ENCODE measurements around the gene AUTS2.

Gene AUTS2

DNA sequence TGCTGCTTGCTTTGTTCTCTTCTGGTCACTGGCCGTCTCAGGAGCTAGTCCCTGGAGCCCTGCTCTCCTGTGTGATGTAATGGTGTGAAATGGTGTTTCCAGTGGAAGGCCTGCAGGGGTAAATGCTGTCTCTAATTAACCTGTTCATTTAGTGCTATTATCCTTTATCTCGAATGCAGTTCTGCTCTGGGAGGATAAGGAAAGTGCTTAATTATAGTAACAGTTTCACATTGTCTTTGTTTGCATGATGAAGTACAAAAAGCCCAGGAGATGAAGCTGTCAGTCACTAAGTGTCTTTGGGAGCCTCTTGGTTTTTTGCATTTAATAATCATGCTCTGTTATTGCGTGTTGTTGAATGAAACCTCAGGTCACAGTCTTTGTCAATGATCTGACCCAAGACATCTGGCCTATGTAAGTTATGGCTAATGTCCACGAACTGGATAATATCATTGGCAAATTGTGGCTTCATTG, 778.3 kb downstream of the AUTS2 start:
- no peak for DNase-seq

GRCh38 chr7:70377957-70378356, 779.7 kb downstream of the AUTS2 start:
- no peak for DNase-seq

DNA sequence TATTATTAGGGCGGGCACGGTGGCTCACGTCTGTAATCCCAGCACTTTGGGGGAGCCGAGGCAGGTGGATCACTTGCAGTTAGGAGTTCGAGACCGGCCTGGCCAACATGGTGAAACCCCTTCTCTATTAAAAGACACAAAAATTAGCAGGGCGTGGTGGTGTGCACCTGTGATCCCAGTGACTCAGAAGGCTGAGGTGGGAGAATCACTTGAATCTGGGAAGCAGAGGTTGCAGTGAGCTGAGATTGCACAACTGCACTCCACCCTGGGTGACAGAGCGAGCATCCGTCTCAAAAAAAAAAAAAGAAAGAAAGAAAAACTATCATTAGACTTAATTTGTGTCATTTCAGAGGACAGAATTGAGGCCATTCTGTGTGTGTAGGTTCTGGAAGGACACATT, 780.9 kb downstream of the AUTS2 start:
- no peak for DNase-seq

DNA sequence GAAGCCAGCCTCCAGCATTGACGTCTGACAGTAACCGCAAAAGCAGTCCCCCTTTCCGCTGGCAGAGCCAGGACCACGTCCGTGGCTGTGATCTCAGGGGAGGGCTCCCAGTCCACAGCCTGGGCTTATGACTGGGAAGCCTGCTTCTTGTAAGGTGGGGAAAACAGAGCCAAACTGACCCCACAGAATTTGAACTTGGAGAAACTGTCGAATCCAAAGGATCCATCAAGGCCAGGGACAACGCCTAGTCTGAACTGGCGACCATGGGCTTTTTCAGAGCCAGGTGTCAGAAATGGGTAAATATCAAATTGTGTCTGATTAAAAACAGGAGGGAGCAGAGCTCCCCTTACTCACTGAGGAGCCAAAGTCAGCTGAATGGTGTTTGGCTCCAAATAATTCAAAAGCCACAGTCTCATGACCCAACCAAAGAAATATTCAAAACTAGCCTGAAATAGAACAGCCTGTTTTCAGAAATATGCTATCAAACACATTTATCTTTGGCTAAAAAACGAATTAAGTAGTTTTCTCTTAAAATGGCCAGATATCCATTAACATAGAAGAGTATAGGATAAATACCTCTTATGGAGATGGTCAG, 782.2 kb downstream of the AUTS2 start:
- DNase-seq = no peak

GRCh38 chr7:70383066-70383782, 784.9 kb downstream of the AUTS2 start:
- DNase-seq = no peak

GRCh38 chr7:70384024-70384423, 785.7 kb downstream of the AUTS2 start:
- no peak for DNase-seq

- DNase-seq = no peak
Measured at GRCh38 chr7:70384891-70385290, 786.6 kb downstream of the AUTS2 start.

- no peak for DNase-seq
Measured at GRCh38 chr7:70387217-70387616, 788.9 kb downstream of the AUTS2 start.

DNA sequence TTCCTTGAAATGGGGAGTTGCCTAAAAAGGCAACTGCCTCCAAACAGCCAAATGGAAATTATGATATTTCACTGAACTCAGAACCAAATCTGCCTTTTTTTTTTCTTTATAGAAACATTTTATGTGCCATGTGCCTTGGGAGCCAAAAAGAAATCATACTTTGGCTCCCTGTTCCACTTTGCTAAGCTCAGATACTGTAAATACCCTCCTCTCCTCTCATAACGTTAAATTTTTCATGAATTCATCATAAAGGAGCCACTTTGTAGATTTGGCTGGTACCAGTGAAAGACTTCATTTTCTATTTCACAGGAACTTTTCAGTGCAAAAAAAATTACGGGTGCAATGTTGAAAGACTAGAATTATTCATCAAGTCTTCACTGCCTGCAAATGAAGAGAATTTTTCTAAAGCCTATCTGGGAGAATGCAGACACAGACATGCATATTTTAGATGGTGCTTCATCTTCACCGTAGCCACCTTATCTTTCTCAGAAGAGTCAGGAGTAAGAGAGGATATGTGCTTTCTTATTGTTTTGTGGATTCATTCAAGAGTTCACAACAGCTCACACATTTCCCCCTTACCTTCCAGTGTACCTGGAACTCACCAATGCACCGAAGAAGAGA, 791.4 kb downstream of the AUTS2 start:
- no peak for DNase-seq

DNA sequence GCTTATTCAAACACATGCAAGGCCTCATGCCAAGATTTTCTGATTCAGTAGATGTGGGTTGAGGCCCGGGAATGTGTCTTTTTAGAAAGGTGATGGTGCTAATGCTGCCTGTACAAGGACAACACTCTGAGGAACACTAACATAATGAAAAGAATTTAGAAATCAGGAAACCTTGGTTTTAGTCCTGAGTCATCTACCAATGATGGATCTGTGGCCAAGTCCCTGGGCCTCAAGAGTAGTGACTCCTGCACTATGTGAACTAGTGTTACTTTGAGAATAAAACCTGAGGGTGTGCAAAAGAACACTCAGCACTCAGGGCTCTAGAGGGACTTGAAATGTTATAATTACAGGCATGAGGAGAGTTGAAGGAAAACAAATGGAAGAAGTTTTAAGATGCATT, 792.0 kb downstream of the AUTS2 start:
- DNase-seq = no peak

- no peak for DNase-seq
Measured at GRCh38 chr7:70392256-70392876, 794.1 kb downstream of the AUTS2 start.

GRCh38 chr7:70392877-70393435, 794.7 kb downstream of the AUTS2 start:
- DNase-seq = no peak

DNA sequence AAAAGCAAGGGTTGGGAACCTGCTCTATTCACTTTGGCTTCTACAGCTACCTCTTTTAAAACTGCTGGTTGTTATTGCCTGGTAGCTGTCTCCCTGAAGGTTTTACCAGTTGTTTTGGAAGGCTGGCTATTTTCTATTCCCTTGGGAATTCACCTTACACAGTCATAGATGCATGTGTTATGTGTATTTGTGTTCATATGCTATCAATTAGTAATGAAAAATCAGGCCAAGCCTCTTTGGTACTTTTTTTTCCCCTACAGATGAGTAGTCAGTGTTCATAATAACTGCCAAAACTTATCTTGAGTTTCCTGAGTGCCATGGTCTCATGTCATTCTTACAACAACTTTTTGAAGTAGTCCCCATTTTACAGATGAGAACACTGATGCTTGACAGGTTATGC, 795.7 kb downstream of the AUTS2 start:
- DNase-seq = no peak

DNA sequence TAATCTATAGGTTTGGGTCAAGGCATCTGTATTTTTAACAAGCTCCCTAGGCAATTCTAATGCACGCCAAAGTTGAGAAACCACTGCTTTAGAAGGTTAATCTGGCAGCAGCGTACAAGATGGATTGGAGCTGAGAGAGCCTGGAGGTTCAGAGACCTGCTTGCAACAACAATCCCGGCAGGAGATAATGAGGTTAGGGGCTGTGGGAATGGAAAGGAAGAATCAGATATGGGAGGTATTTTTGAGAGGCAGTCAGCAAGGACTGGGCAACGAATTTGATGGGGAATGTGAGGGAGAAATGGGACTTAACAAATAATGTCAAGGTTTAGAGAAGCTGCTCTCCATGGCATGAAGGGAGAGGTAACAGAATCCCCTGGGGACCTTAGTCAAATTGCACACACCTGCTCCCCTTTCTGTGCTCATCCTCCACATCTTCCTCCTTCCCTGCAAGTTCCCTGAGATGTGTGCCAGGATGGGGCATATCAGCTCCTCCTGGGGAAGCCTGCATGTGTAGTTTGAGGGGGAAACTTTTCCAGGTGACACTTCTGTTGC, 802.6 kb downstream of the AUTS2 start:
- no peak for DNase-seq

DNA sequence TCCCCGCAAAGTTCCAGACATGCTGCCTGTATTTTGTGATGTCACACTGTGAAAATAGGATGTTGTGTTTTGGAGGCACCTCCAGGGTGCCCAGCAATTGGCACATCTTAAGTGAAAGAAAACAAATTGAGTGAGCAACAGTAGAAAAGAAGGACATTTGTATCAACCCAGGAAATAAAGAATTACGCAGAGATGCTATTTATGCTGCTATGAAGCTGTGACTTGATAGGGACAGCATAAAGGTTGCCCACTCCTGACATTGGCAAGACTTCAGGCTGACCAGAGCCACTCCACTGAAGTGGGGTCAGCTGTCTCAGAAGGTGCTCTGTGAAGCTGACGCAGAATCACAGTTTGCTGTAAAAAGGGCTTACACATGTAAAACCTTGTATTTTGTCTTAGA, 803.8 kb downstream of the AUTS2 start:
- no peak for DNase-seq

GRCh38 chr7:70405241-70405640, 807.0 kb downstream of the AUTS2 start:
- no peak for DNase-seq

- DNase-seq = no peak
Measured at GRCh38 chr7:70406186-70406949, 808.1 kb downstream of the AUTS2 start.

DNA sequence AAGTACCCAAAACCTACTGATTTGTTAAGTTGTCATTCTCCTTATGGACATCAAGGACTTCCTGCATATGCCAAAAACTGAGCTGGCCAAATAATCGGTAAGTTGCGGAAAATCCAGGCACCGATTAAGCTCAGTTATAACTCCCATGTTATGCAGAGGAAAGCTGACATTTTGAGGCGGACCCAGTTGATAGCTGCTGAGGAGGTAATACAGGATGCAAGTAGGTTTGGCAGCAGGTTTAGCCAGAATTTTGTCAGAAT, 808.6 kb downstream of the AUTS2 start:
- DNase-seq = no peak

DNA sequence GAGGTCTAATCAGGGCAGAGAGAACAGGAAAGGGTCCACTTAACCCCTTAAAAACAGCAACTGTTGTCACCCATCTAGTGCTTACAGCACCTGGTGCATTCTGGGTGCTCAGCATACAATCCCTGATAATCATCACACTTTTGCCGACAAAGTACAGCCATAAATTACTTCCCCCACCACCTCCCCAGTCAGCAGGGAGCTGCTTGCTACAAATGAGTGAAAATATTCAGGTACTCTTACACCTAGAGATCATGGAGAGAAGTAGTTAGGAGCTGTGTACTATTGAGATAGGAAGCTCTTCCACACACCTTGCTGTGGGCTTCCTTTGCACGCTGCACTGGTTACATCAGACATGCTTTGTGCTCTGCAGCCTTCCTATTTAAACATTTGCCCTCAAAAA, 810.2 kb downstream of the AUTS2 start:
- DNase-seq = no peak

DNA sequence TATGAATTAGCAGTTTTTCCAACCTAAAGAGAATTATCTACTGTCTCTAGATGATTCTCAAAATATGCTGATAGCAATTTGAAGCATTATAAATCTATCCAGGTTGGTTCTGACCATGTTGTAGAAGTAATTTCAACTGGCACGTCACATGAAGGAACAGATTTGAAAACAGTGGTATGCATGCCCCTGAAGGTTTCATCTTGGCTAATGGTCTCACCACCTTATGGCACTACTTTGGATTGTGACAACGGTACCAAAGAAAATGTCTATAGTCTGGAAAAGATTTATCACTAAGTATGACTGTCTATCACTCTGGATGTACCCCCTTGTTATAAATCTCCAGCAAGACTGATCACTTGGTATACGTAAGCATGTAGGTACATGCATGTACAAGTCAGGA, 810.6 kb downstream of the AUTS2 start:
- DNase-seq = no peak

- no peak for DNase-seq
Measured at GRCh38 chr7:70410134-70410750, 812.0 kb downstream of the AUTS2 start.

GRCh38 chr7:70414368-70414767, 816.1 kb downstream of the AUTS2 start:
- DNase-seq = no peak
